ENCODE data around the gene RNF222.
A peak's percentile ranks its signal among the peaks of the same experiment; 100 is the strongest.
"Not testable (repeated sequence)": the region's sequence is repeated elsewhere in the genome, so short reads cannot be mapped to it uniquely, and the experiment has no call there.

Gene RNF222

GRCh38 chr17:8380049-8380448 lies 17.6 kb downstream of the RNF222 start:
- Histone ChIP-seq H3K27me3 (ENCODE audit: insufficient read depth, low read length) (no peaks in the 10 kb centered on the region), H3K9ac (ENCODE audit: low read length) (peak overlapping the region; percentile 91; the same call in 1 of the 2 replicates), H3F3A (ENCODE audit: insufficient read depth, low read length) (peaks cover 18% of the 10 kb centered on the region), H2AFZ (ENCODE audit: low read length) (no peak overlapping the region), H3K79me2 (ENCODE audit: insufficient read depth, low read length) (peaks cover 19% of the 10 kb centered on the region), H3K4me2 (ENCODE audit: low read length) (peak overlapping the region; percentile 87), H4K20me1 (ENCODE audit: insufficient read depth, low read length) (no peaks in the 10 kb centered on the region), H3K27ac (ENCODE audit: low read depth, low read length, poor library complexity, severe bottlenecking) (no peak overlapping the region), H3K36me3 (ENCODE audit: insufficient read depth, low read length) (peaks cover 65% of the 10 kb centered on the region), H3K4me1 (ENCODE audit: insufficient read depth, low read length, severe bottlenecking) (peaks cover 62% of the 10 kb centered on the region), H3K9me3 (ENCODE audit: low read length) (no peaks in the 10 kb centered on the region), H3K9me2 (ENCODE audit: low read depth, low read length) (no peaks in the 10 kb centered on the region), H3K4me3 (ENCODE audit: low read depth, low read length, poor library complexity, severe bottlenecking) (peak overlapping the region; percentile 89)
- TF ChIP-seq CTCF (IDR thresholded peaks at IDR 0.05; ENCODE audit: low read length), result no peak
- no peak for TF ChIP-seq EZH2 (IDR thresholded peaks at IDR 0.05; ENCODE audit: borderline replicate concordance, low read length)

DNA sequence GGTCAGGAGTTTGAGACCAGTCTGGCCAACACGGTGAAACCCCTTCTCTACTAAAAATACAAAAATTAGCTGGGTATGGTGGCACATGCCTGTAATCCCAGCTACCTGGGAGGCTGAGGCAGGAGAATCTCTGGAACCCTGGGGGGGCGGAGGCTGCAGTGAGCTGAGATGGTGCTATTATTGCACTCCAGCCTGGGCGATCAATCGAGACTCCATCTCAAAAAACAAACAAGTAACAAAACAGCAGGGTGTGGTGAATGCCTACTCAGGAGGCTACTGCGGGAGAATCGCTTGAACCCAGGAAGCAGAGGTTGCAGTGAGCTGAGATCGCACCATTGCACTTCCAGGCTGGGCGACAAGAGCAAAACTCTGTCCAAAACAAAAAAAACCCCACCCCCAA lies 19.5 kb downstream of the RNF222 start:
- not testable (repeated sequence) for H3K27me3 ChIP-seq (ENCODE audit: insufficient read depth, low read length); H3K9me2 ChIP-seq (ENCODE audit: low read depth, low read length); H3K9me3 ChIP-seq (ENCODE audit: low read length); H2AFZ ChIP-seq (ENCODE audit: low read length); H3K4me2 ChIP-seq (ENCODE audit: low read length); H3K9ac ChIP-seq (ENCODE audit: low read length); H4K20me1 ChIP-seq (ENCODE audit: insufficient read depth, low read length); H3K4me3 ChIP-seq (ENCODE audit: low read depth, low read length, poor library complexity, severe bottlenecking); H3K27ac ChIP-seq (ENCODE audit: low read depth, low read length, poor library complexity, severe bottlenecking)
- peaks cover 65% of the 10 kb centered on the region for H3K36me3 ChIP-seq (ENCODE audit: insufficient read depth, low read length)
- peaks cover 51% of the 10 kb centered on the region for H3K4me1 ChIP-seq (ENCODE audit: insufficient read depth, low read length, severe bottlenecking)
- peaks cover 18% of the 10 kb centered on the region for H3F3A ChIP-seq (ENCODE audit: insufficient read depth, low read length)
- H3K79me2 ChIP-seq (ENCODE audit: insufficient read depth, low read length), result peaks cover 19% of the 10 kb centered on the region

DNA sequence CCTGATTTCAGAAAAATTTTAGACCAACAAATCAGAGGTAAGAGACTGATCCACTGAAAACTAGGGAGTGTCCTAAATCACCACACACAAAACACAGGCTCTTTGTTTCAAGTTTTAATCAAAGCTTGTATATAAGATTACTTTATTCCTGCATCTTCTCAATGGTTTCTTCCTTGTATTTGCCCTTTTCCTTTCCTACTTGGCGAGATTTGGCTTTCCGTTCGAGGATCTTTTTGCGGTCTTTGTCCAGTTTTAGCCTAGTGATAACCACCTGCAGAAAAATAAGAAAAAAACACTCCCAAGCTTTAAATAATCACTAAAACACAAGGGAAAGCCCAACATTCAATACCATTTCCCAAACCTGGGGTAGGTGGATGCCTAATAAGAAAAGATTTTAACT lies 20.2 kb downstream of the RNF222 start:
- no peaks in the 10 kb centered on the region for H4K20me1 ChIP-seq (ENCODE audit: insufficient read depth, low read length)
- H3K79me2 ChIP-seq (ENCODE audit: insufficient read depth, low read length), result peaks cover 15% of the 10 kb centered on the region
- no peaks in the 10 kb centered on the region for H3K9me2 ChIP-seq (ENCODE audit: low read depth, low read length)
- no peak for TF ChIP-seq CTCF (IDR thresholded peaks at IDR 0.05; ENCODE audit: low read length)
- TF ChIP-seq EZH2 (IDR thresholded peaks at IDR 0.05; ENCODE audit: borderline replicate concordance, low read length), result no peak
- no peak overlapping the region for H2AFZ ChIP-seq (ENCODE audit: low read length)
- peak overlapping the region; percentile 96; the same call in 1 of the 2 replicates for H3K4me2 ChIP-seq (ENCODE audit: low read length)
- H3F3A ChIP-seq (ENCODE audit: insufficient read depth, low read length), result peaks cover 18% of the 10 kb centered on the region
- H3K36me3 ChIP-seq (ENCODE audit: insufficient read depth, low read length), result peaks cover 63% of the 10 kb centered on the region
- no peaks in the 10 kb centered on the region for H3K27me3 ChIP-seq (ENCODE audit: insufficient read depth, low read length)
- H3K4me3 ChIP-seq (ENCODE audit: low read depth, low read length, poor library complexity, severe bottlenecking), result no peak overlapping the region
- H3K9ac ChIP-seq (ENCODE audit: low read length), result no peak overlapping the region
- peak overlapping the region; percentile 69 for H3K27ac ChIP-seq (ENCODE audit: low read depth, low read length, poor library complexity, severe bottlenecking)
- H3K9me3 ChIP-seq (ENCODE audit: low read length), result no peaks in the 10 kb centered on the region
- peaks cover 51% of the 10 kb centered on the region for H3K4me1 ChIP-seq (ENCODE audit: insufficient read depth, low read length, severe bottlenecking)

- Histone ChIP-seq H3K4me1 (ENCODE audit: insufficient read depth, low read length, severe bottlenecking) (peaks cover 46% of the 10 kb centered on the region), H3K79me2 (ENCODE audit: insufficient read depth, low read length) (peaks cover 7% of the 10 kb centered on the region), H3K4me2 (ENCODE audit: low read length) (peak within 1 kb of the TSS; percentile 96), H2AFZ (ENCODE audit: low read length) (no peak within 1 kb of the TSS), H3K9me3 (ENCODE audit: low read length) (no peaks in the 10 kb centered on the region), H3K4me3 (ENCODE audit: low read depth, low read length, poor library complexity, severe bottlenecking) (peak within 1 kb of the TSS; percentile 84), H3K36me3 (ENCODE audit: insufficient read depth, low read length) (peaks cover 53% of the 10 kb centered on the region), H3K9ac (ENCODE audit: low read length) (peak within 1 kb of the TSS; percentile 96), H3F3A (ENCODE audit: insufficient read depth, low read length) (peaks cover 18% of the 10 kb centered on the region), H3K9me2 (ENCODE audit: low read depth, low read length) (no peaks in the 10 kb centered on the region), H4K20me1 (ENCODE audit: insufficient read depth, low read length) (no peaks in the 10 kb centered on the region), H3K27me3 (ENCODE audit: insufficient read depth, low read length) (no peaks in the 10 kb centered on the region), H3K27ac (ENCODE audit: low read depth, low read length, poor library complexity, severe bottlenecking) (peak within 1 kb of the TSS; percentile 69)
- TF ChIP-seq CTCF (IDR thresholded peaks at IDR 0.05; ENCODE audit: low read length) (peak; percentile 54), EZH2 (IDR thresholded peaks at IDR 0.05; ENCODE audit: borderline replicate concordance, low read length) (no peak)
Observed at GRCh38 chr17:8376271-8377067, 21.2 kb downstream of the RNF222 start, which contains the start of gene KRABD2. Gene KRABD2, minus strand, starts transcription at chr17:8376704.

Measured in OCI-LY1 (cell line).